ENCODE measurements around the gene BCL2L13. TPM values are rescaled to one million over a fixed set of nuclear protein-coding genes. Genes with fewer than 3 reads are reported as not detected.

Gene BCL2L13
- total RNA-seq, 2 experiments from 2014 or later = 8.1 to 10.0 TPM

DNA sequence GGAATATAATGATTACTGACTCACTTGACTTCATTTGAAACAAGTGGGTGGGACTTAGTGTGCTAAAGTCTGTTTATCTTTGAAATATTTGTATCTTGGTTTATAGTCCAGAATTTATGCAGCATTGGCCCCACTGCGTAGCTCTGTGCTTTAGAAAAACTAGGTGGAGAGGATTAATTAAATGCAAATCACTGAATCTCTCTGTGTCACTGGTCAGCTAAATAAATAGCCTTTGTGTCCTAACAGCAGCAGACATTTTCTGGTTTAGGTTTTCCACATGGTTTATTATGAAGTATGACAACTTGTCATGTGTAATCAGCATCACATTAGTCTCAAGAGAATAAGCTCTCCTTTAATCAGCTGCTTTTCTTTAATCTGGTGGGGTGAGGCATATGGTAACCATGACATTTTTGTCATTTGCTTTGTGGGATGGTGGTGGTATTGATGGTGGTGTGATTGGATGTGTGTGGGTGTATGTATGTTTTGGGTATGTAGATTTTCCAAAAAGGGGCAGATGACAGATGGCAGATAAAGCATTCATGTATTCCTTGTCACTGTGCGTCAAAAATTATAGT, 33.9 kb downstream of the BCL2L13 start:
- no peak overlapping the region for H3K27ac Mint-ChIP-seq
- intact Hi-C loops (cut with DNase I, micrococcal nuclease) = no loop called here

DNA sequence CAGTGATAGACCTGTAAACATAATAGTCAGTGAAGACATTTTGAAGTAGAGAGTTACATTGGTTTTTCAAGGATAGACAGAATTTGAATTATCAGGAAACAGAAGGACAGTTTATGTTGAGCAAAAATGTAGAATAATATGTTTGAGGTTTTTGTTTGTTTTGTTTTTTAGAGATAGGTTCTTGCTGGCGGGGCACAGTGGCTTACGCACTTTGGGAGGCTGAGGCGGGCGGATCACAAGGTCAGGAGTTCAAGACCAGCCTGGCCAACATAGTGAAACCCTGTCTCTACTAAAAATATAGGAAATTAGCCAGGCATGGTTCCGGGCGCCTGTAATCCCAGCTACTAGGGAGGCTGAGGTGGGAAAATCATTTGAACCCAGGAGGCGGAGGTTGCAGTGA, 35.6 kb downstream of the BCL2L13 start:
- H3K4me1 Mint-ChIP-seq (ENCODE audit: low read depth) = peaks cover 11% of the 10 kb centered on the region
- Histone ChIP-seq H3K27ac (ENCODE audit: low read depth in 1 of 2, low read length in 2 of 2) (no peak overlapping the region), H3K36me3 (ENCODE audit: insufficient read depth, low read length) (peaks cover 4% of the 10 kb centered on the region), H3K27me3 (ENCODE audit: control insufficient read depth in 1 of 2, insufficient read depth in 2 of 2, low read length in 2 of 2) (no peaks in the 10 kb centered on the region), H3K4me1 (ENCODE audit: insufficient read depth, low read length) (no peaks in the 10 kb centered on the region), H3K9me3 (ENCODE audit: control insufficient read depth in 1 of 2, insufficient read depth in 1 of 2, low read length in 2 of 2) (no peaks in the 10 kb centered on the region), H3K4me3 (ENCODE audit: low read length) (no peak overlapping the region)
- TF ChIP-seq, protein P1, sequence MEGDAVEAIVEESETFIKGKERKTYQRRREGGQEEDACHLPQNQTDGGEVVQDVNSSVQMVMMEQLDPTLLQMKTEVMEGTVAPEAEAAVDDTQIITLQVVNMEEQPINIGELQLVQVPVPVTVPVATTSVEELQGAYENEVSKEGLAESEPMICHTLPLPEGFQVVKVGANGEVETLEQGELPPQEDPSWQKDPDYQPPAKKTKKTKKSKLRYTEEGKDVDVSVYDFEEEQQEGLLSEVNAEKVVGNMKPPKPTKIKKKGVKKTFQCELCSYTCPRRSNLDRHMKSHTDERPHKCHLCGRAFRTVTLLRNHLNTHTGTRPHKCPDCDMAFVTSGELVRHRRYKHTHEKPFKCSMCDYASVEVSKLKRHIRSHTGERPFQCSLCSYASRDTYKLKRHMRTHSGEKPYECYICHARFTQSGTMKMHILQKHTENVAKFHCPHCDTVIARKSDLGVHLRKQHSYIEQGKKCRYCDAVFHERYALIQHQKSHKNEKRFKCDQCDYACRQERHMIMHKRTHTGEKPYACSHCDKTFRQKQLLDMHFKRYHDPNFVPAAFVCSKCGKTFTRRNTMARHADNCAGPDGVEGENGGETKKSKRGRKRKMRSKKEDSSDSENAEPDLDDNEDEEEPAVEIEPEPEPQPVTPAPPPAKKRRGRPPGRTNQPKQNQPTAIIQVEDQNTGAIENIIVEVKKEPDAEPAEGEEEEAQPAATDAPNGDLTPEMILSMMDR (IDR thresholded peaks at IDR 0.05) = no peak
- no peaks in the 10 kb centered on the region for H3K9me3 Mint-ChIP-seq
- POLR2A ChIA-PET = no interaction called here
- intact Hi-C loops (cut with DNase I, micrococcal nuclease) = no loop called here
- H3K27me3 Mint-ChIP-seq = no peaks in the 10 kb centered on the region
- H3K4me3 Mint-ChIP-seq = no peak overlapping the region
- no peak overlapping the region for H3K27ac Mint-ChIP-seq
- DNase-seq (no peak), ATAC-seq (ENCODE audit: poor library complexity) (no peak)
- CTCF ChIA-PET = no interaction called here
- peaks cover 14% of the 10 kb centered on the region for H3K36me3 Mint-ChIP-seq (ENCODE audit: low read depth)

More for the DNA sequence above, 33.9 kb downstream of the BCL2L13 start:
- ATAC-seq (ENCODE audit: poor library complexity) (no peak), DNase-seq (no peak)
- CTCF ChIA-PET = no interaction called here
- no peak overlapping the region for H3K4me3 ChIP-seq (ENCODE audit: low read length)
- peaks cover 4% of the 10 kb centered on the region for H3K36me3 ChIP-seq (ENCODE audit: insufficient read depth, low read length)
- TF ChIP-seq, protein P1 (IDR thresholded peaks at IDR 0.05) = no peak
- Mint-ChIP-seq H3K27me3 (no peaks in the 10 kb centered on the region), H3K4me1 (ENCODE audit: low read depth) (peaks cover 11% of the 10 kb centered on the region), H3K4me3 (no peak overlapping the region), H3K9me3 (no peaks in the 10 kb centered on the region), H3K36me3 (ENCODE audit: low read depth) (peaks cover 22% of the 10 kb centered on the region)
- H3K27ac ChIP-seq (ENCODE audit: low read depth in 1 of 2, low read length in 2 of 2) = no peak overlapping the region
- no peaks in the 10 kb centered on the region for H3K27me3 ChIP-seq (ENCODE audit: control insufficient read depth in 1 of 2, insufficient read depth in 2 of 2, low read length in 2 of 2)
- no peaks in the 10 kb centered on the region for H3K4me1 ChIP-seq (ENCODE audit: insufficient read depth, low read length)
- POLR2A ChIA-PET = no interaction called here
- H3K9me3 ChIP-seq (ENCODE audit: control insufficient read depth in 1 of 2, insufficient read depth in 1 of 2, low read length in 2 of 2) = no peaks in the 10 kb centered on the region

DNA sequence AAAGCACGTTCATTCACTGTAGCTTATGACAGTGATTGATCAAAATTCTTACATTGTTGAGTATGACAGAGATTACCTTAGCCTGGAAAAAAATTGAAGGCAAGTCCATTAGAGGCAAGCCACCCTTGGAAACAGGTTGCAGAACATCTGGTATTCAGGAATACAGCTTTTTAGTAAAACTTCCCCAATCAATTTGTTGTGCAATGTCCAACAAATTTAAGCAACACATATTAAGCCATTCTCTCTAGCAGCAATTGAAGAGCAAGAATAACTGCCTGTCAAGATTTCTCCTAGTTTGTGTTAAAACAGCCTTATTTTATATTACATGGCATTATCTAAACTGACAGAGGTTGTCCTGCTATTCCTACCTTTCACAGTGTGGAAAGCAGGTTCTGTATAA, 37.0 kb downstream of the BCL2L13 start:
- intact Hi-C loops (cut with DNase I, micrococcal nuclease) = no loop called here

More for the DNA sequence above, 37.0 kb downstream of the BCL2L13 start:
- Histone ChIP-seq H3K27me3 (ENCODE audit: control insufficient read depth in 1 of 2, insufficient read depth in 2 of 2, low read length in 2 of 2) (no peaks in the 10 kb centered on the region), H3K27ac (ENCODE audit: low read depth in 1 of 2, low read length in 2 of 2) (no peak overlapping the region), H3K4me3 (ENCODE audit: low read length) (no peak overlapping the region), H3K36me3 (ENCODE audit: insufficient read depth, low read length) (peaks cover 2% of the 10 kb centered on the region), H3K9me3 (ENCODE audit: control insufficient read depth in 1 of 2, insufficient read depth in 1 of 2, low read length in 2 of 2) (no peaks in the 10 kb centered on the region), H3K4me1 (ENCODE audit: insufficient read depth, low read length) (no peaks in the 10 kb centered on the region)
- POLR2A ChIA-PET = no interaction called here
- peaks cover 6% of the 10 kb centered on the region for H3K4me1 Mint-ChIP-seq (ENCODE audit: low read depth)
- H3K36me3 Mint-ChIP-seq (ENCODE audit: low read depth) = peaks cover 2% of the 10 kb centered on the region
- DNase-seq = peak in 1 of 14 experiments; percentile 11
- CTCF ChIA-PET = no interaction called here
- no peak overlapping the region for H3K4me3 Mint-ChIP-seq
- H3K27me3 Mint-ChIP-seq = no peaks in the 10 kb centered on the region
- no peak overlapping the region for H3K27ac Mint-ChIP-seq
- no peak for ATAC-seq (ENCODE audit: poor library complexity)
- TF ChIP-seq, protein P1 (IDR thresholded peaks at IDR 0.05) = no peak
- H3K9me3 Mint-ChIP-seq = no peaks in the 10 kb centered on the region

Data from CD4-positive, alpha-beta T cell (primary cell).